Spleen (tissue), 13 donors: Measurements from ENCODE around the gene ADCK1. TPM values are rescaled to one million over a fixed set of nuclear protein-coding genes. Genes with fewer than 3 reads are reported as not detected.

Source experiments
- DNase-seq: peaks from one replicate; pipeline ENCODE4 v3.0.0-alpha.2; 2020
- H3K27ac ChIP-seq, 8 donors: fragments of 200-600 bp; sonication (generic) in 7 of 8; 1 replicate in 4 of 8; 2 replicates in 4 of 8; pipeline versions ENCODE4 v1.5.0 to v1.8.0; 2016 to 2021; ENCODE audit warnings: inconsistent platforms in 4 of 8, mild to moderate bottlenecking in 4 of 8, moderate library complexity in 1 of 8
- H3K27me3 ChIP-seq, 7 donors: fragments of 200-600 bp; sonication (generic) in 6 of 7; replicated peaks in 1 of 7; 1 replicate in 4 of 7; 2 replicates in 3 of 7; pipeline versions ENCODE4 v1.5.0 to v1.8.0; 2016 to 2021; ENCODE audit warnings: inconsistent platforms in 3 of 7, mild to moderate bottlenecking in 1 of 7
- H3K36me3 ChIP-seq, 6 donors: fragments of 200-600 bp; sonication (generic) in 5 of 6; 1 replicate in 4 of 6; 2 replicates in 2 of 6; pipeline versions ENCODE4 v1.5.0 to v1.8.0; 2016 to 2021; ENCODE audit warnings: inconsistent platforms in 2 of 6
- H3K4me1 ChIP-seq, 6 donors: fragments of 200-600 bp; sonication (generic) in 5 of 6; 1 replicate in 3 of 6; 2 replicates in 3 of 6; pipeline versions ENCODE4 v1.5.0 to v1.8.0; 2016 to 2021; ENCODE audit warnings: inconsistent platforms in 3 of 6
- H3K4me3 ChIP-seq, 8 donors: fragments of 200-600 bp; sonication (generic) in 7 of 8; 1 replicate in 4 of 8; 2 replicates in 4 of 8; pipeline versions ENCODE4 v1.5.0 to v1.8.0; 2016 to 2021; ENCODE audit warnings: inconsistent platforms in 4 of 8, mild to moderate bottlenecking in 4 of 8, moderate library complexity in 2 of 8
- H3K9me3 ChIP-seq, 8 donors: fragments of 200-600 bp; sonication (generic) in 7 of 8; 1 replicate in 4 of 8; 2 replicates in 4 of 8; pipeline versions ENCODE4 v1.5.0 to v1.8.0; 2016 to 2021; ENCODE audit warnings: inconsistent platforms in 4 of 8
- POLR2A ChIP-seq, 3 donors: fragments of 450-650 bp; IDR thresholded peaks; one replicate each; pipeline ENCODE4 v1.5.1; 2017; ENCODE audit warnings: antibody characterized with exemption in 3 of 3, mild to moderate bottlenecking in 1 of 3
- POLR2AphosphoS5 ChIP-seq, 3 donors: sonication (generic); formaldehyde crosslinking; IDR thresholded peaks; one replicate each; pipeline ENCODE4 v1.5.1; 2017; ENCODE audit warnings: antibody characterized with exemption in 3 of 3
- WGBS, 5 donors: extraction: QIAGEN DNeasy Blood & Tissue Kit in 3 of 5; methylation state at CpG; one replicate each; pipeline versions ENCODE4 v1.1.5 to v1.1.7; 2013 to 2018; 5-methylcytosine and 5-hydroxymethylcytosine counted together
- intact Hi-C: fragments of 100-400 bp; cut with DNase I; formaldehyde crosslinking; loops from one replicate; pipeline ENCODE4 v1.15.0; 2023; ENCODE audit warnings: low total_unique reads
- long read RNA-seq, 2 donors: transcript quantifications; one replicate each; lab custom pipeline, GENCODE V29; 2026
- polyA plus RNA-seq, 3 donors: library from polyadenylated mRNA; stranded (reverse); fragments of 200-250 nt; gene quantifications; one replicate each; pipeline ENCODE4 v1.2.1, GENCODE V29; 2013
- total RNA-seq, 7 donors: library from RNA; depleted of rRNA in 3 of 7; stranded (reverse); fragments of >200 nt in 3 of 7; fragmentation: NEBNext Ultra II Directional in 4 of 7; extraction: Animal tissue kit (Norgen Biotek cat#: 25700) in 4 of 7; gene quantifications; one replicate each; pipeline versions ENCODE4 v1.1.0 to v1.2.1, GENCODE V29; 2016 to 2021
- TF ChIP-seq, protein P1 (sequence below), 11 experiments: fragments of 200-600 bp in 7 of 11; fragments of 450-650 bp in 4 of 11; sonication (generic) in 4 of 11; IDR thresholded peaks in 8 of 11; conservative IDR thresholded peaks in 3 of 11; 1 replicate in 7 of 11; 2 replicates in 4 of 11; pipeline versions ENCODE4 v1.4.0 to v1.8.0; 2016 to 2021; ENCODE audit warnings: antibody characterized with exemption in 11 of 11, inconsistent platforms in 4 of 11, mild to moderate bottlenecking in 1 of 11
- donor health status: healthy with polysubstance abuse.
- donor health status: DM: no; HTN: no; CAD: no; lungs with moderate emphysema.
- donor health status: DM: no; HTN: no; CAD: no.
- donor health status: Bipolar disorder and iron deficiency.
- donor health status: healthy.
- donor health status: DM: no; HTN: no; CAD: no.
- donor health status: DM: yes; HTN: yes; CAD: no.

ADCK1 gene
- total RNA-seq = 10 to 100 TPM in 3 of 7 donors, 1 to 10 TPM in 4; 5.4 to 14.0 (median 8.2) TPM
- 10 to 100 TPM in 1 of 3 donors, 1 to 10 TPM in 2; 5.0 to 10.8 (median 9.8) TPM for polyA plus RNA-seq
- long read RNA-seq, donor 1 = 0 reads
- long read RNA-seq, donor 2 = 0 reads

- peaks cover 0 to 23% (median 10%) of the 10 kb centered on the region in 6 donors for H3K4me1 ChIP-seq
- H3K36me3 ChIP-seq = no peaks in the 10 kb centered on the region
- peak within 1 kb of the TSS; percentile 87 to 96 (median 92) for H3K27ac ChIP-seq
- DNase-seq = peak; percentile 97
- intact Hi-C loops = no loop called here
- peak within 1 kb of the TSS; percentile 87 to 97 (median 92) for H3K4me3 ChIP-seq
- no peaks in the 10 kb centered on the region for H3K27me3 ChIP-seq
- WGBS, 5 donors = 0 to 2% (median 0%) methylated on average over 37 to 66 of the region's 66 CpGs
- TF ChIP-seq POLR2A (IDR thresholded peaks at IDR 0.05) (peak in 1 of 3 donors; percentile 25), POLR2AphosphoS5 (IDR thresholded peaks at IDR 0.05) (peak; percentile 85 to 91 (median 89))
- TF ChIP-seq, protein P1, sequence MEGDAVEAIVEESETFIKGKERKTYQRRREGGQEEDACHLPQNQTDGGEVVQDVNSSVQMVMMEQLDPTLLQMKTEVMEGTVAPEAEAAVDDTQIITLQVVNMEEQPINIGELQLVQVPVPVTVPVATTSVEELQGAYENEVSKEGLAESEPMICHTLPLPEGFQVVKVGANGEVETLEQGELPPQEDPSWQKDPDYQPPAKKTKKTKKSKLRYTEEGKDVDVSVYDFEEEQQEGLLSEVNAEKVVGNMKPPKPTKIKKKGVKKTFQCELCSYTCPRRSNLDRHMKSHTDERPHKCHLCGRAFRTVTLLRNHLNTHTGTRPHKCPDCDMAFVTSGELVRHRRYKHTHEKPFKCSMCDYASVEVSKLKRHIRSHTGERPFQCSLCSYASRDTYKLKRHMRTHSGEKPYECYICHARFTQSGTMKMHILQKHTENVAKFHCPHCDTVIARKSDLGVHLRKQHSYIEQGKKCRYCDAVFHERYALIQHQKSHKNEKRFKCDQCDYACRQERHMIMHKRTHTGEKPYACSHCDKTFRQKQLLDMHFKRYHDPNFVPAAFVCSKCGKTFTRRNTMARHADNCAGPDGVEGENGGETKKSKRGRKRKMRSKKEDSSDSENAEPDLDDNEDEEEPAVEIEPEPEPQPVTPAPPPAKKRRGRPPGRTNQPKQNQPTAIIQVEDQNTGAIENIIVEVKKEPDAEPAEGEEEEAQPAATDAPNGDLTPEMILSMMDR (IDR thresholded peaks at IDR 0.05 in 8 of 11, conservative IDR thresholded peaks at IDR 0.05 in 3 of 11) = peak in 9 of 11 experiments; percentile 23 to 53 (median 40)
- H3K9me3 ChIP-seq = no peaks in the 10 kb centered on the region
Measured at GRCh38 chr14:77799863-77800730, at the start of gene ADCK1. Gene ADCK1 (plus strand): TSS chr14:77800109. CDS start chr14:77818979, 18,870 bp downstream.

- 95 to 99% (median 98%) methylated on average over 2 of the region's 2 CpGs for WGBS, 5 donors
Measured at GRCh38 chr14:77752266-77752665, 47.6 kb upstream of the ADCK1 start.

GRCh38 chr14:77752799-77753516 lies 47.0 kb upstream of the ADCK1 start:
- H3K27ac ChIP-seq = peak overlapping the region in 1 of 8 donors; percentile 10
- intact Hi-C loops = no loop called here
- H3K36me3 ChIP-seq = peaks cover 3 to 92% (median 64%) of the 10 kb centered on the region in 6 donors
- no peaks in the 10 kb centered on the region for H3K9me3 ChIP-seq
- H3K27me3 ChIP-seq = no peaks in the 10 kb centered on the region
- H3K4me3 ChIP-seq = no peak overlapping the region
- WGBS, 5 donors = 56 to 93% (median 74%) methylated on average over 3 of the region's 3 CpGs
- no peak for DNase-seq
- peaks cover 12 to 59% (median 34%) of the 10 kb centered on the region in 6 donors for H3K4me1 ChIP-seq
- TF ChIP-seq, protein P1 (IDR thresholded peaks at IDR 0.05 in 8 of 11, conservative IDR thresholded peaks at IDR 0.05 in 3 of 11) = no peak
- no peak for TF ChIP-seq POLR2A (IDR thresholded peaks at IDR 0.05)
- no peak for TF ChIP-seq POLR2AphosphoS5 (IDR thresholded peaks at IDR 0.05)

More at GRCh38 chr14:77752266-77752665, 47.6 kb upstream of the ADCK1 start:
- Histone ChIP-seq H3K36me3 (peaks cover 3 to 97% (median 70%) of the 10 kb centered on the region in 6 donors), H3K27me3 (no peaks in the 10 kb centered on the region), H3K4me3 (no peak overlapping the region), H3K27ac (no peak overlapping the region), H3K9me3 (no peaks in the 10 kb centered on the region), H3K4me1 (peaks cover 10 to 52% (median 27%) of the 10 kb centered on the region in 6 donors)
- no peak for DNase-seq
- no peak for TF ChIP-seq POLR2AphosphoS5 (IDR thresholded peaks at IDR 0.05)
- TF ChIP-seq POLR2A (IDR thresholded peaks at IDR 0.05) = no peak
- TF ChIP-seq, protein P1 (IDR thresholded peaks at IDR 0.05 in 8 of 11, conservative IDR thresholded peaks at IDR 0.05 in 3 of 11) = no peak
- intact Hi-C loops = no loop called here
